Measurements from ENCODE around the gene SULT1A2.
"Not testable (repeated sequence)": the region's sequence is repeated elsewhere in the genome, so short reads cannot be mapped to it uniquely, and the experiment has no call there.

The SULT1A2 gene

DNA sequence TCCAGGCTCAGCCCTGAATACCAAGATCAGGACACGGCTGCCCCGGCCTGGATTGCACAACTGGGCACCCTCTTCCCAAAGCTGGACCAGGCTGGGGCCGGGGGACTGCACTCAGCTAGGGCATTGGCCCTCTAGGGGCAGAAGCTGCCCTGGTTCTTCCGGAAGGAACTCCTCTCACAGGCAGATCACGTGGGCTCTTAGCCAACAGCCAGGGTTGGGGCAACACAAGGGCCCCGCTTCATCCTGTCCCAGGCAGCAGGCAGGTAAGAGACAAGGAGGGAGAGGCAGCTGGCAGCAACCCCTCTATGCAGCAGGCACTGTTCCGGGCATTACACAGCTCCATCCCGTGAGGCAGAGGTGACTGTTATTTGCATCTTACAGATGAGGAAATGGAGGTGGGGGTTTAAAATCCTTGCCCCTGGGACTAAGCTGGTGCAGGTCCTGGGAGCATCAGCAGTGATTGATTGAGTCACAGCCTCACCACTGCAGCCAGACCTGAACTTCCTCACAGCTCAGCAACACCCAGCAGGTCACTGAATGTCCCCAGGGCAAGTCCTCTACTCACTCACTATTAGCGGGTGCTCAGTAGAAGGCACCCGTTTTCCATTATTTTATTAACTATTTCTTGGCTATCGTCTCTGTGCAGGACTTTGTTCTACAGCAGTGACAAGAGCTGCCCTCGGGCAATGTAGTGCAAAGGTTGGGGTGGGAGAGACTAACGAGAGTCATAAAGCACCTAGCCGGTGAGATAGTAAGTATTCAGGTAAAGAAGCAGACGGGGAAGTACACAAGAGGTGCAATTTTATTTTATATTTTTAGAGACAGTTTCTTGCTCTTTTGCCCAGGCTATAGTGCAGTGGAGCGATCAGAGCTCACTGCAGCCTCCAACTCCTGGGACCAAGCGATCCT is 2.8 kb upstream of the SULT1A2 start:
- DNase-seq; in situ Hi-C loops (cut with HindIII; ENCODE audit: low pct_ligation_motif_present, low pct_unique_long_range_greater_than_20kb, low sequenced_read_pairs): not testable (repeated sequence)

DNA sequence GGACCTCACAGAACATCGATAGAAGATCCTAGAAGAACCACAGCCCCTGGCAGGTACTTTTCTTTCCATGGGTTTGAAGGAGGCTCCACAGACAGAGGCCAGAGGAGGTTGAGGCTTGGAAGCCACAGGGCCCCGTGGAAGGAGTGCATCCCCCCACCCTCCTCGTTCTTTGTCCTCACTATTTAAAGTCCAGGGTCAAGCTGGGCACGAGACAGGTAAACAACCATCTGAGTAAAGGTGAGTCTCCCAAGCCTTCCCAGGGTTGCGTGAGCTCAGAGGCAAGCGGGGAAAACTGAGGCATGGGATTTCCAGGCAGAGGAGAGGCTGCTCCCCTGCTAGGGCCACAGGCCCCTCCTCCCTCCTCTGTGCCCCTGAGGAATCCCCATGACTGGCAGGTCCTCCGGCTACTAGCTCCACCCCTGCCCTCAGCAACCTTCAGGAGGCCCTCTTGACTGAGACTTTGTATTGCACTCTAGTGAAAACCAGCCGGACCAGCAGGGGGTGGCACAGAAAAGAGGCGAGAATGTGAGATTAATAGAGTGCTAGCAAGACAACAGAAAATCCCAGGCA is 927 bp upstream of the SULT1A2 start:
- no peak for DNase-seq
- in situ Hi-C loops (cut with HindIII; ENCODE audit: low pct_ligation_motif_present, low pct_unique_long_range_greater_than_20kb, low sequenced_read_pairs): no loop called here

DNA sequence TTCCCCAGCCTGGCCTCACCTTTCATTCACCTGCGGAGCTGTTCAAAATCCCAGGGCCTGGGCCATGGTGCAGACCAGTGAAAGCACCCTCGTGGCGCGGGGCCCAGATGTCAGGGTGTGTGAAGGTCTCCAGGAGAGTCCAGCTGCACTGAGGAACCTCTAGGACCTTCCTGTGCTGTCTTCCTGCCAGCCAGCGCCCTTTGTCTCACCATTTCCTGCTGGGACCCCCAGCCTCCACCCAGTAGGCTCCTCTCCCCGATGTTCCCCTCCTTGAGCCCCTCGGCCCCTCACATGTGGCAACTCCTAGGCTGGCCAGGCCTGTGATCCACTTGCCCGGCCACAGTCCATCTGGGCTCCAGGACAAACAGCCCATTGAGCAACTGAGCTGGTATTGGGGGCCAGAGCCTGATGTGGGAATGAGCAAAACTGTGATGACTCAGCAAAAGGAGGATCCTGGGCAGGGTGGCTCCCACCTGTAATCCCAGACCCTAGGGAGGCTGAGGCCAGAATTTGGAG is 677 bp downstream of the SULT1A2 start:
- DNase-seq: no peak
- in situ Hi-C loops (cut with HindIII; ENCODE audit: low pct_ligation_motif_present, low pct_unique_long_range_greater_than_20kb, low sequenced_read_pairs): no loop called here

DNA sequence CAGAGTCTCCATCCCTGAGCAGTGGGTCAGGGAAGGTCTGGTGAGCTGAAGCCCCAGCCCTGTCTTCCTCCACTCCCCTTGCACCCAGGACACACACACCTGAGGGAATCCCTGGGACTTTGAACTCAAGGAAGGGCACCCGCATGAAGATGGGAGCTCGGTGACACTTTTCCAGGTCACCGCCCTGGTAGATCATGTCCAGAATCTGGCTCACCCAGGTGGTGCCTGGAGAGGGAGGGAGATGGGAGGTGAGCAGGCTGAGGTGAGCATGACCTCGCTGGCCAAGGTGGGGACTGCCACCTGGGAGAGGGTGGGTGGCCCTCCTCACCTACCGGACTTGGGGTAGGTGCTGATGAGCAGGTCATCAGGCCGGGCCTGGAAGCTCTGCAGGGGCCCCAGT is 1.4 kb downstream of the SULT1A2 start:
- DNase-seq; in situ Hi-C loops (cut with HindIII; ENCODE audit: low pct_ligation_motif_present, low pct_unique_long_range_greater_than_20kb, low sequenced_read_pairs): not testable (repeated sequence)

DNA sequence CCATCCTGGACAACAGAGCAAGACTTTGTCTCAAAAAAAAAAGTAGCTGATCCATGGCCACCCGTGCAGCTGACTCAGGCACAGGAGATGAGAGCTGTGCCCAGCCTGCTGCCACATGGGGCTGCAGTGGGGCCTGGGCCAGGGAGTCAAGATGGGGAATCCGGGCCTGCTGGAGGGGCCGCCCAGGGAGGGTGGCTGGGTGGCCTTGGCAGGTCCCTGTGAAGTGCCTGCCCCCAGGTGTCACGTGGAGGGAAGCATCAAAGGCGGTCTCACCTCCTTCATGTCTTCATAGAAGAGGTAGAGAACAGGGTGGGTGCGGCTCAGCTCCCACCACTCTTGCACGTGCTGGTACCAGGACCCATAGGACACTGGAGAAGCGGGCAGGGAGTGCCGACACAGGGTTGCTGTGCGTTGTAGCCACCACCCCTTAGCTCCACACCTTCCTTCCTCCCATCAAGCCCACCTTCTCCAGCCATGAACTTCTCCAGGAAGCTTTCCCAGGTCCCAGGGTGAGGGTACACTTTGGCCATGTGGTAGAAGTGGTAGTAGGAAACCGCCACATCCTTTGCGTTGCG is 3.8 kb downstream of the SULT1A2 start:
- in situ Hi-C loops (cut with HindIII; ENCODE audit: low pct_ligation_motif_present, low pct_unique_long_range_greater_than_20kb, low sequenced_read_pairs): no loop called here
- no peak for DNase-seq

DNA sequence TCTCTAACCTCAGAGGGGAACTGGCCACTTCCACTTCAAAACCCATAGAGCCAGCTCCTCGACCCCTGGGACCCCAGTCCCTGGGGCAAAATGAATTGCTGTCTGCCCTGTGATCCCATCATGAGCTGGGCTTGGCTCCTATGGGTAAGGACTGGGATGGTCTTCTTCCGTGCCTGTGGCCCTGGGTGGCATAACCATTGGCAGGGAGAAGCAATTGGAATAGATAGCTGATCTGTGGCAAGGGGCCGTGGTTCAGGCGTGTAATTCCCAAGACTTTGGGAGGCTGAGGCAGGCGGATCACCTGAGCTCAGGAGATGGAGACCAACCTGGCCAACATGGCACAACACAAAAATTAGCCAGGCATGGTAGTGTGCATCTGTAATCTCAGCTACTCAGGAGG is 4.3 kb downstream of the SULT1A2 start:
- in situ Hi-C loops (cut with HindIII; ENCODE audit: low pct_ligation_motif_present, low pct_unique_long_range_greater_than_20kb, low sequenced_read_pairs): no loop called here
- no peak for DNase-seq

DNA sequence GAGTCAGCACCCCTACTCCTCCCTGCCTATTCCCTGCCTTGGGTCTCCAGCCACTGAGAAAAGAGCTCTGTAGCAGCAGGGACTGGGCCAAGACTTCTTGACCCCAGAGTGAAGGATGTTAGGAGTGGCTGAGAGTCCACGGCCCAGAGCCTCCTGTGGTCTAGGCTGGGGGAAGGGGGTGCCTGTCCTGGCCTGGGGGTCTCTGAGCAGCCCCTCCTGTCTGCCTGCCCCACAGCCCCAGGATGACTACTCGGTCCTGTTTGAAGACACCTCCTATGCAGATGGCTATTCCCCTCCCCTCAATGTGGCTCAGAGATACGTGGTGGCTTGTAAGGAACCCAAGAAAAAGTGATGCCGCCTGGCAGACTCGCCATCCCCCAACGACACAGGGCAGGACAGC is 5.5 kb downstream of the SULT1A2 start:
- DNase-seq: no peak
- in situ Hi-C loops (cut with HindIII; ENCODE audit: low pct_ligation_motif_present, low pct_unique_long_range_greater_than_20kb, low sequenced_read_pairs): no loop called here

DNA sequence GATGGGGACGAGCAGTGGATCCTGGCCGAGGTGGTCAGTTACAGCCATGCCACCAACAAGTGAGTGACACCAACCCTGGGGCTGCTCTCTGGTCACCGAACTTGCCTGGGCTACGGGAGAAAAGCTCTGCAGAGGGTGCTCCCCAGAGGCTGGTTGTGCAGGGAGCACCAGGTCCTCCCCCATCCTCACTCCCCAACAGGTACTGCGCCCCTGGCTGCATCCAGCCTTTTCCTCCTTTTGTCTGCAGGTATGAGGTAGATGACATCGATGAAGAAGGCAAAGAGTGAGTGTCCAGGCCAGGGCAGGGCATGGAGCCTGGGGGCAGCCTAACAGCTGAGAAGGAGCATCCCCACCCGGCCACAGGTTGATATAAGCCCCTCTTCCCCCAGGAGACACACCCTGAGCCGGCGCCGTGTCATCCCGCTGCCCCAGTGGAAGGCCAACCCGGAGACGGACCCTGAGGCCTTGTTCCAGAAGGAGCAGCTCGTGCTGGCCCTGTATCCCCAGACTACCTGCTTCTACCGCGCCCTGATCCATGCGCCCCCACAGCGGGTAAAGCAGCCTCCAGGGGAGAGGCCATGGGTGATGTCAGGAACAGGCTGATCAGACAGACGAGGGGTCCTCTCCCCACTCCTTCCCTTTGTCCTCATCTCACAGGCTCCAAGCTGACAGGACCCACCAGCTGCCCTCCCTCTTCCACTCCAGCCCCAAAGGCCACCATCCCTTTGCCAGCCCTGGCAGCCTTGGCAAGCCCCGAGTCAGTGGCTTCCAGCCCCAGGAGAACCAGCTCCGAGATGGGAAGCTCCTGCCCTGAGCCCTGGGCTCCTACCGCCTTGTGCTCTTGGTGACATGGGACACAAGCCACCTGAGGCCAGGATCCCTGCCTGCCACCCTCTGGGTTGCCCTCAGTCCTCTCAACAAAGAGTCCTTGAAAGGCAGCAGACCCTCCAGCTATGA is 6.2 kb downstream of the SULT1A2 start:
- in situ Hi-C loops (cut with HindIII; ENCODE audit: low pct_ligation_motif_present, low pct_unique_long_range_greater_than_20kb, low sequenced_read_pairs): no loop called here
- no peak for DNase-seq

DNA sequence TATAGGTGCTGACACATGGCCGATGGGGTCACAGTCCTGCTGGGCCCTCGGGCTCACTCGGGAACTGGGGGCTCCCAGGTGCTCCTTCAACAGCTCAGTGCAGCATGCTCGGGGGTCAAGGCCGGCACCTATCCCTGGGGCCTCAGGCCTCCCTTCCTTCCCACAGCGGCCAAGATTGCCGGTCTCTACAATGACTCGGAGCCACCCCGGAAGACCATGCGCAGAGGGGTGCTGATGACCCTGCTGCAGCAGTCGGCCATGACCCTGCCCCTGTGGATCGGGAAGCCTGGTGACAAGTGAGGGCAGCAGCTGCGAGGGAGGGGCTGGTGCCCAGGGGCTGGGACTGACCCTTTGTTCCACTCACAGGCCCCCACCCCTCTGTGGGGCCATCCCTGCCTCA is 6.9 kb downstream of the SULT1A2 start:
- in situ Hi-C loops (cut with HindIII; ENCODE audit: low pct_ligation_motif_present, low pct_unique_long_range_greater_than_20kb, low sequenced_read_pairs): no loop called here

DNA sequence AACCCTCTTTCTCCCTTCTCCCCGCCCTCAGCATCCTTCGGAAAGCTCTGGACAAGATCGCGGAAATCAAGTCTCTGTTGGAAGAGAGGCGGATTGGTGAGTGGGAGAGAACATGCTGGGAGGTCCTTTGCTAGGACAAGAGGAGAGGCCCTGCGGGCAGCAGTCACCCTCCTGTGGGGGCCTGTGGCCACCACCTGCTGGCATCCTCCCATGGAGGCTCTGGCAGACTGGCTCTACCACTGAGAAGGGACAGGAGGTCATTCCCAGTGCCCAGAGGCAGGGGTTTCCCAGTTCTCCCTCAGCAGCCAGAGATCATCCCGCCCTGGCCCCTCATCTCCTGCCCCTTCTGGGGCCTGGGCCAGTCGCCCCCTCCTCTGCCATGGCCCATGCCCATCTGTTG is 7.8 kb downstream of the SULT1A2 start:
- no peak for DNase-seq
- in situ Hi-C loops (cut with HindIII; ENCODE audit: low pct_ligation_motif_present, low pct_unique_long_range_greater_than_20kb, low sequenced_read_pairs): no loop called here

More for the DNA sequence above, 6.9 kb downstream of the SULT1A2 start:
- no peak for DNase-seq

DNA sequence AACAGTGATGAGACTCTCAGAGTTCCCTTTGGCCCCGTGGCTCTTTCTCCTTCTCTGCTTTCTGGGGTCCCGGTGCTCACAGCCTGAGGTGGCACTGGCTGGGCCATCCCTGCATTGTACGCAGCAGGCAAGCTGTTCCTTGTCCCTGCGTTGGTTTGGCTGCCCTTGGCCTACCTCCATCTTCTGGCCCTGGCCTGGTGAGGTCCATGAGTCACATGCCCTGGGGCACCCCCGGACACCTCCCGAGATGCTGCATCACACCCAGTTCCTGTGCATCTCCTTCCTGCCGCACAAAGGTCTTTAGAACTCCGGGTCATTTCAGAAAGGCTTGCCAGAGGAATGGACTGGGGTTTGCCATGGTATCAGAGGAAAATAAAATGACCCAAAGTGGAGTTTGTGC is 9.5 kb downstream of the SULT1A2 start:
- in situ Hi-C loops (cut with HindIII; ENCODE audit: low pct_ligation_motif_present, low pct_unique_long_range_greater_than_20kb, low sequenced_read_pairs): no loop called here
- no peak for DNase-seq

DNA sequence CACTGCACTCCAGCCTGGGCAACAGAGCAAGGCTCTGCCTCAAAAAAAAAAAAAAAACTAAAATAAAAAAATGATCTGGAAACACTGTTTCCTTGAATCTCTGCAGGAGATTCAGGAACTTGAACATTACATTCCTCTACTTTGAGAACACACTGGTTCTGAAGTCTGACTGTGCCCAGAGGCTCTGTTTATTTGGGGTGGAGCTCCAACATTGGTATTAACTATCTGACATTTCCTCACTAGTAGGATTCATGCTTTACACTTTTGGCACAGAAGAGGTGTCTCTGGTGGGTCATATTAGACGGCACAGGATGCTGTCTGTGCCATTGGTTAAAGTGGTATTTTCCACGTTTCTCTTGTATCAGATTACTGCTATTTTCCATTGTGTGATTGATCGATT is 10.4 kb downstream of the SULT1A2 start:
- in situ Hi-C loops (cut with HindIII; ENCODE audit: low pct_ligation_motif_present, low pct_unique_long_range_greater_than_20kb, low sequenced_read_pairs): no loop called here
- no peak for DNase-seq

DNA sequence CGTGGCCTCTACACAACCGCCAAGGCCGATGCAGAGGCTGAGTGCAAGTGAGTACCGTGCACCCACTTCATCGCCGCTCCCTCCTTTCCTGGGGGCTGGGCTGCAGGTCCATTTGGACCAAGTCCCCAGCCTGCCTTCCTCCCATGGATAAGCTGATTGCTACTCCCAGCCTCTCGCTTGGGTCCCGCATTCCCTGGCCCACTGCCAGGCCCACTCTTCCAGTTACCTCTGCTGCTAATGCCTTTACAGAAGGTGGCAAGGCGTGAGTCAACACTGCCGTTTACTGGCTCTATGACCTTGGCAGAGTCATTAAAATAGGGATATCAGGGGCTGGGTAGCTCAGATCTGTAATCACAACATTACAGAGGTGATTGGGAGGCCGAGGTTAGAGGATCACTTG is 11.2 kb downstream of the SULT1A2 start:
- in situ Hi-C loops (cut with HindIII; ENCODE audit: low pct_ligation_motif_present, low pct_unique_long_range_greater_than_20kb, low sequenced_read_pairs): no loop called here
- no peak for DNase-seq

DNA sequence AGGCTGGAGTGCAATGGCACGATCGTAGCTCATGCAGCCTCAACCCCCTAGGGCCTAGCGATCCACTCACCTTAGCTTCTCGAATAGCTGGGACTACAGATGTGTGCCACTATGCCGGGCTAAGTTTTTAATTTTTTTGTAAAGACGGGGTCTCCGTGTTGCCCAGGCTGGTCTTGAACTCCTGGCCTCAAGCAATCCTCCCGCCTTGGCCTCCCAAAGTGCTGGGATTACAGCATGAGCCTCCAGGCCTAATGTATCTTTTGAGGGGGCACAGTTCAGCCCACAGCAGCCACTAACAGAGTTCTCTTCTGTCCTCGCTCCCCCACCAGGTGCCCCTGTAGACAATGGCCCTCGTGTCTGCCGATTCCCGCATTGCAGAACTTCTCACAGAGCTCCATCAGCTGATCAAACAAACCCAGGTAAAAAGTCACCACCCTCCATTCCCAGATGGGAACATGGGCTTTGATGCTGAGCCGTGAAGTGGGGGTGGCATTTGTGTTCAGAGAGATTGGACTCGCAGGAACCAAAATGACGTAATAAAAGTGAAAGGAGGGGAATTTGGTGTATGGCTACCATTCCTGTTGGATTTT is 16.0 kb downstream of the SULT1A2 start:
- no peak for DNase-seq
- in situ Hi-C loops (cut with HindIII; ENCODE audit: low pct_ligation_motif_present, low pct_unique_long_range_greater_than_20kb, low sequenced_read_pairs): no loop called here

DNA sequence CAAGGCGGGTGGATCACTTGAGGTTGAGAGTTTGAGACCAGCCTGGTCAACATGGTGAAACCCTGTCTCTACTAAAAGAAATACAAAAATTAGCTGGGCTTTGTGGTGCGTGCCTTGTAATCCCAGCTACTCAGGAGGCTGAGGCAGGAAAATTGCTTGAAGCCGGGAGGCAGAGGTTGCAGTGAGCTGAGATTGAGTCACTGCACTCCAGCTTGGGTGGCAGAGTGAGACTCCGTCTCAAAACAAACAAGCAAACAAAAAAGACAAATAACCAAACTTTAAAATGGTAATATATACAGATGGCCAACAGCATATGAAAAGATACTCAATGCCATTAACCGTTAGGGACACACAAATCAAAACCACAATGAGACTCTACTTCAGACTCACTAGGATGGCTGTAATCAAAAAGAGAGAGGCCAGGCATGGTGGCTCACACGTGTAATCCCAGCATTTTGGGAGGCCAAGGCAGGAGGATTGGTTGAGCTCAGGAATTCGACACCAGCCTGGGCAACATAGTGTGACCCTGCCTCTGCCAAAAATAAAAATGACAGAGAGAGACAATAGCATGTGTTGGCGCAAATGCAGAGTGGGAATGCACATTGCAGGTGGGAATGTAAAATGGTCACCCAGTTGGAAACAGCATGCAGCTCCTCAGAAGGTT is 21.3 kb downstream of the SULT1A2 start:
- in situ Hi-C loops (cut with HindIII; ENCODE audit: low pct_ligation_motif_present, low pct_unique_long_range_greater_than_20kb, low sequenced_read_pairs): no loop called here

DNA sequence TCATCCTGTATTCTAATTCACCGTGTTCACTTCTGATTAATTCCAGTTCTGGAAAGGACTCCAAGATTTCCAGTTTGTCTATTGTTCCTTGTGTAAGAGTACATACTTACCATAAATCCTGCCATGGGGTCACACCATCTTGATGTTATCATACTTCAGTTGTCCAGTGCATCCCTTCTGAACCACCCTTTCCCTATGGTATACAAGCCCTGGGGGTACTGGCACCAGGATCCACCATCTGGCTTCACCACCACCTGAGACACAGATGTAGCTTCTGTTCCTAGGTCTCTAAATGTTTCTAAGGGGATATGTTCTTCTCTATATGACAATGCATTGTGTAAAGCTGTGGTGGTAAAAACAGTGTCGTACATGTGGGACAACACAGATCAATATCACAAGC is 21.9 kb downstream of the SULT1A2 start:
- in situ Hi-C loops (cut with HindIII; ENCODE audit: low pct_ligation_motif_present, low pct_unique_long_range_greater_than_20kb, low sequenced_read_pairs): no loop called here
- no peak for DNase-seq

More for the DNA sequence above, 21.3 kb downstream of the SULT1A2 start:
- DNase-seq: no peak

DNA sequence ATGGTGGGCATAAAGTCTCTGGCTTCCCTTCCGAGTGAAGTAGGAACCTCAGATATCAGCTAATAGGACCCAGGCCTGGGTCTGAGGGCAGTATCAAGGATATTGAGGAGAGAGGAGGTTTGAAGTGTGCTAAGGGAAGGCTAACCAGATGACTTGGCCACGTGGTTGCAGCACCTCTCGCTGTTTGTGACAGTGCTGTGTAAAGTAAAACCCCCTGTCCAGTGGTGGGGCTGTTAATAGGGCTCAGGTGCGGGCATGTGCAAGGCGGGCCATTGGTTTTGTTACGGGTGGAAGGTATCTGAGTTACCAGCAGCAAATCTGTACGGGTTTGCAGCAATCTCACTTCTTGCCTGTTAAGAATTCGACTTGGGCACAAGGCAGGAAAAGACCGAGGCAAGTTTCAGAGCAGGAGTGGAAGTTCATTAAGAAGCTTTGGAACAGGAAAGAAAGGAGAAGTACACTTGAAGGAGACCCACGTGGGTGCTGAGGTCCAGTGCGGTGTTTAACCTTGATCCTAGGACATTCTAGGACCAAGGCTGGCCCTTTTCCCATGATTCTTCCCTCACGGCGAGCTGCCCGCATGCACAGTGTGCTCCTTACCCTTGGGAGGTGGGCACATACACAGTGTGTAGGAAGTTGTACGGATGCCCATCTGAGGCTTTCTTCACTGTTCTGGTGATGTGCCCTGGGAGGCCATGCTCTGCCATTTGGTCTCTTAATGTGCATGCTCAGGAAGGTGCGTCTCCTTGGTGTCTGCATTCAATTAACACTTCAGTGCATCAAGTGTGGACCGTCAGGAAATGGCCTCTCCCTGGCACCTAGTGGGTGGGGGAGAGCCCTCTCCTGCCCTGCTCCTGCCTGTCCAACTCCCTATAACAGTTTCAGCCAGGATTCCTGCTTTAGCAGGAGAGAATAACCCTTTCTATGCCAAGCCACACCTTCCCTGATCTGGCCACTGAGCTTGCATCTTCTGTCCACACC is 22.8 kb downstream of the SULT1A2 start:
- no peak for DNase-seq
- in situ Hi-C loops (cut with HindIII; ENCODE audit: low pct_ligation_motif_present, low pct_unique_long_range_greater_than_20kb, low sequenced_read_pairs): no loop called here
